Measurements from ENCODE around the gene GDF15.

GRCh38 chr19:18420930-18421329, 35.0 kb downstream of the GDF15 start:
- TF ChIP-seq CTCF (IDR thresholded peaks at IDR 0.05; ENCODE audit: low read depth, low read length) = no peak
- TF ChIP-seq POLR2A (IDR thresholded peaks at IDR 0.05; ENCODE audit: extremely low read depth, insufficient read length) = no peak

All from NB4 (cell line).